Activated T-helper 1 cell treated with anti-CD3 and anti-CD28 coated beads, Interleukin-12 subunit alpha, Interleukin-12 subunit beta, Interleukin-2, Interleukin-4 antibody, amounts not matched to agents 30 ng/mL and 10 ng/mL and 1 ng/mL, durations not matched to agents 14 hours and 24 hours and 36 hours (primary cell): ENCODE results near the gene DYRK2. TPM values are rescaled to one million over a fixed set of nuclear protein-coding genes. Genes with fewer than 3 reads are reported as not detected.

Source experiments
- DNase-seq: peaks from one replicate; pipeline ENCODE4 v3.0.0; 2021; ENCODE audit warnings: low spot score
- H3K27ac Mint-ChIP-seq: one replicate; pipeline ENCODE4 v1.8.0; 2021; ENCODE audit warnings: mild to moderate bottlenecking, mixed read lengths
- H3K27me3 Mint-ChIP-seq: one replicate; pipeline ENCODE4 v1.8.0; 2022; ENCODE audit warnings: mild to moderate bottlenecking, moderate library complexity, mixed read lengths; ENCODE audit not compliant: insufficient read depth
- H3K36me3 Mint-ChIP-seq: one replicate; pipeline ENCODE4 v1.8.0; 2021; ENCODE audit warnings: low read depth, mixed read lengths
- H3K4me1 Mint-ChIP-seq: one replicate; pipeline ENCODE4 v1.8.0; 2021; ENCODE audit warnings: low read depth, mixed read lengths
- H3K4me3 Mint-ChIP-seq: one replicate; pipeline ENCODE4 v1.8.0; 2021; ENCODE audit warnings: mild to moderate bottlenecking, moderate library complexity, mixed read lengths
- H3K9me3 Mint-ChIP-seq: one replicate; pipeline ENCODE4 v1.8.0; 2021; ENCODE audit warnings: mixed read lengths
- intact Hi-C: fragments of 100-400 bp; cut with micrococcal nuclease; formaldehyde crosslinking; loops from one replicate; pipeline ENCODE4 v1.15.1; 2024
- total RNA-seq: library from RNA; stranded (reverse); gene quantifications from 2 replicates; pipeline ENCODE4 v1.2.3, GENCODE V29; 2022

DYRK2 gene
- total RNA-seq, 1 donor from 2014 or later: 43.0 TPM

- intact Hi-C loops: loop anchor here (1.0 kb wide), 1 partner anchor 18 kb away; no protein-coding TSS in a partner anchor
- Mint-ChIP-seq H3K4me3 (peak overlapping the region; percentile 83), H3K27ac (peak overlapping the region; percentile 89), H3K9me3 (no peaks in the 10 kb centered on the region), H3K27me3 (peaks cover 3% of the 10 kb centered on the region), H3K36me3 (peaks cover 16% of the 10 kb centered on the region), H3K4me1 (peaks cover 36% of the 10 kb centered on the region)
- DNase-seq: peak; percentile 17
These were observed 585 bp upstream of the DYRK2 start for GRCh38 chr12:67647799-67648520.

- peaks cover 3% of the 10 kb centered on the region for H3K27me3 Mint-ChIP-seq
- H3K4me3 Mint-ChIP-seq: peak overlapping the region; percentile 94
- peaks cover 21% of the 10 kb centered on the region for H3K36me3 Mint-ChIP-seq
- DNase-seq: no peak
- H3K4me1 Mint-ChIP-seq: peaks cover 47% of the 10 kb centered on the region
- intact Hi-C loops: no loop called here
- no peaks in the 10 kb centered on the region for H3K9me3 Mint-ChIP-seq
- no peak overlapping the region for H3K27ac Mint-ChIP-seq
These were observed 670 bp downstream of the DYRK2 start for GRCh38 chr12:67649261-67649569.

GRCh38 chr12:67649570-67650387, 1.2 kb downstream of the DYRK2 start:
- peak overlapping the region; percentile 94 for H3K4me3 Mint-ChIP-seq
- peak; percentile 22 for DNase-seq
- intact Hi-C loops: loop anchor here (2.0 to 5.0 kb wide), 7 partner anchors 57 to 508 kb away; partner anchors contain the start of genes CAND1 and IFNG
- peaks cover 3% of the 10 kb centered on the region for H3K27me3 Mint-ChIP-seq
- peaks cover 53% of the 10 kb centered on the region for H3K4me1 Mint-ChIP-seq
- peaks cover 27% of the 10 kb centered on the region for H3K36me3 Mint-ChIP-seq
- H3K9me3 Mint-ChIP-seq: no peaks in the 10 kb centered on the region
- peak overlapping the region; percentile 95 for H3K27ac Mint-ChIP-seq

- Mint-ChIP-seq H3K27me3 (peaks cover 3% of the 10 kb centered on the region), H3K4me1 (peaks cover 60% of the 10 kb centered on the region), H3K36me3 (peaks cover 28% of the 10 kb centered on the region), H3K27ac (peak overlapping the region; percentile 95), H3K9me3 (no peaks in the 10 kb centered on the region), H3K4me3 (peak overlapping the region; percentile 94)
- intact Hi-C loops: loop anchor here (1.0 to 5.0 kb wide), 9 partner anchors 48 to 507 kb away; partner anchors contain the start of genes CAND1 and IFNG
- DNase-seq: no peak
These were observed 2.0 kb downstream of the DYRK2 start for GRCh38 chr12:67650388-67651131.

GRCh38 chr12:67651132-67651695, 2.7 kb downstream of the DYRK2 start:
- Mint-ChIP-seq H3K4me3 (peak overlapping the region; percentile 94), H3K9me3 (no peaks in the 10 kb centered on the region), H3K36me3 (peaks cover 27% of the 10 kb centered on the region), H3K4me1 (peaks cover 60% of the 10 kb centered on the region), H3K27ac (peak overlapping the region; percentile 95), H3K27me3 (peaks cover 3% of the 10 kb centered on the region)
- intact Hi-C loops: loop anchor here (1.0 to 5.0 kb wide), 9 partner anchors 47 to 506 kb away; partner anchors contain the start of genes CAND1 and IFNG
- DNase-seq: peak; percentile 20

- Mint-ChIP-seq H3K27ac (no peak overlapping the region), H3K4me3 (no peak overlapping the region), H3K27me3 (no peaks in the 10 kb centered on the region), H3K4me1 (peaks cover 55% of the 10 kb centered on the region), H3K9me3 (no peaks in the 10 kb centered on the region), H3K36me3 (peaks cover 55% of the 10 kb centered on the region)
- DNase-seq: no peak
- intact Hi-C loops: no loop called here
These were observed 7.3 kb downstream of the DYRK2 start for GRCh38 chr12:67655829-67656228.

- Mint-ChIP-seq H3K4me3 (no peak overlapping the region), H3K9me3 (no peaks in the 10 kb centered on the region), H3K27me3 (no peaks in the 10 kb centered on the region), H3K27ac (no peak overlapping the region), H3K4me1 (peaks cover 55% of the 10 kb centered on the region), H3K36me3 (peaks cover 56% of the 10 kb centered on the region)
- no peak for DNase-seq
- intact Hi-C loops: no loop called here
These were observed 7.7 kb downstream of the DYRK2 start for GRCh38 chr12:67656251-67656650.

- DNase-seq: no peak
- peaks cover 63% of the 10 kb centered on the region for H3K36me3 Mint-ChIP-seq
These were observed 9.9 kb downstream of the DYRK2 start for GRCh38 chr12:67658486-67658885.

GRCh38 chr12:67659292-67659691, 10.7 kb downstream of the DYRK2 start:
- Mint-ChIP-seq H3K36me3 (peaks cover 60% of the 10 kb centered on the region), H3K27me3 (no peaks in the 10 kb centered on the region), H3K27ac (no peak overlapping the region), H3K4me1 (peaks cover 47% of the 10 kb centered on the region), H3K4me3 (no peak overlapping the region), H3K9me3 (no peaks in the 10 kb centered on the region)
- intact Hi-C loops: no loop called here
- DNase-seq: no peak

More at GRCh38 chr12:67658486-67658885, 9.9 kb downstream of the DYRK2 start:
- intact Hi-C loops: no loop called here
- Mint-ChIP-seq H3K27ac (no peak overlapping the region), H3K27me3 (no peaks in the 10 kb centered on the region), H3K4me1 (peaks cover 55% of the 10 kb centered on the region), H3K4me3 (no peak overlapping the region), H3K9me3 (no peaks in the 10 kb centered on the region)

- H3K4me1 Mint-ChIP-seq: peaks cover 32% of the 10 kb centered on the region
- peaks cover 57% of the 10 kb centered on the region for H3K36me3 Mint-ChIP-seq
These were observed 12.9 kb downstream of the DYRK2 start for GRCh38 chr12:67661311-67662021.

GRCh38 chr12:67662910-67663538, 14.5 kb downstream of the DYRK2 start:
- Mint-ChIP-seq H3K9me3 (no peaks in the 10 kb centered on the region), H3K27ac (no peak overlapping the region), H3K4me3 (no peak overlapping the region), H3K4me1 (peaks cover 29% of the 10 kb centered on the region), H3K36me3 (peaks cover 51% of the 10 kb centered on the region), H3K27me3 (no peaks in the 10 kb centered on the region)
- DNase-seq: no peak
- intact Hi-C loops: no loop called here

More at GRCh38 chr12:67661311-67662021, 12.9 kb downstream of the DYRK2 start:
- Mint-ChIP-seq H3K9me3 (no peaks in the 10 kb centered on the region), H3K4me3 (no peak overlapping the region), H3K27ac (no peak overlapping the region), H3K27me3 (no peaks in the 10 kb centered on the region)
- intact Hi-C loops: no loop called here
- no peak for DNase-seq
